Mesenteric fat pad (tissue), 1 donor: ENCODE measurements around the gene TMEM125. TPM values are rescaled to one million over a fixed set of nuclear protein-coding genes. Genes with fewer than 3 reads are reported as not detected.

Source experiments
- DNase-seq: peaks from one replicate; pipeline ENCODE4 v3.0.0-alpha.2; 2020; ENCODE audit warnings: low spot score
- long read RNA-seq: library from polyadenylated mRNA; unstranded; transcript quantifications from one replicate; pipeline ENCODE4 v2.0.0, GENCODE V29; 2020
- total RNA-seq: library from RNA; stranded (reverse); fragmentation: NEBNext Ultra II Directional; extraction: Animal tissue kit (Norgen Biotek cat#: 25700); gene quantifications from one replicate; pipeline ENCODE4 v1.2.1, GENCODE V29; 2021
- donor health status: DM: yes; HTN: yes; CAD: no.

TMEM125 gene
- not detected for total RNA-seq
- long read RNA-seq, partial matches to known transcripts = 1 of 1 reads
- long read RNA-seq, other reads (novel, unspliced or antisense) = 0 of 1 reads

- DNase-seq = peak; percentile 55
Observed at GRCh38 chr1:43269627-43270375, at the start of gene TMEM125. TSS of gene TMEM125 (plus strand) at chr1:43269983. CDS start at chr1:43272723, 2,740 bp downstream.

DNA sequence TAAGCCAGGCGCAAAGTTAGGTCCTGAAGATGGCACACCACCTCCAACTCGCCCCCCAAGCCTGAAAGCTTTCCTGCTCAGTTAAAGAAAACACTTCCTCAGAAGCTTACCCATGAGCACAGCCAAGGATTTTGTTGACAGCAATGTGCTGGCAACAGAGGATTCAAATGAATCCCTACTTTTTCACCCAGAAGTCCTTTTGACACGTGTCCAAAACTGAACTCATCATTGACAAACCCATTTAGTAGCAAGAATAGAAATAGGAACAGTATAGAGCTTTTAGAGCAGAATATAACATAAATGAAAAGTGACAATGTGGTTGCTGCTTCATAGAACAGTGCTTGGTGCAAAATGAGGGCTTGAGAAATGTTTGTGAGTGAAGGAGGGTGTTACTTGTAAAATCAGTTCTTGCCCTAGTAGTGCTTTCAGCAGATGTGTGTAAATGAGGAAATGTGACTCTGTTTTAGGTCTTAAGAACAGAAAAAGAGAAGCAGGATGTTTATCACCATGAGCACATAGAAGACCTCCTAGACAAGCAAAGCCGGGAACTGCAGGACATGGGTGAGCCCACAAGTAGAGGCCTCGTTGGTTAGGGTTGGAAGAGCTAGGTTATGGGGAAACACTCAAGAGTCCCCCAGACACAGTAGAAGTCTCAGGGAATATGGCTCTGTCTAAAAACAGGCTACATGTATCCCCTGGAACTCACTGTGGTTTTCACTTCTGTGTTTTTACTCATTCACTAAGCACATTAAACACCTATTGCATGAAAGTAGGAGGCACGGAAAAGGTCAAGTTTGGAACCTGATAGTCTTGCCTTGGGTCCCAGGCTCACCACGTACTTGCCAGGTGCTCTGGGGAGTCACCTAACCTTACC, 48.6 kb upstream of the TMEM125 start:
- no peak for DNase-seq

GRCh38 chr1:43221797-43222196, 48.0 kb upstream of the TMEM125 start:
- no peak for DNase-seq

DNA sequence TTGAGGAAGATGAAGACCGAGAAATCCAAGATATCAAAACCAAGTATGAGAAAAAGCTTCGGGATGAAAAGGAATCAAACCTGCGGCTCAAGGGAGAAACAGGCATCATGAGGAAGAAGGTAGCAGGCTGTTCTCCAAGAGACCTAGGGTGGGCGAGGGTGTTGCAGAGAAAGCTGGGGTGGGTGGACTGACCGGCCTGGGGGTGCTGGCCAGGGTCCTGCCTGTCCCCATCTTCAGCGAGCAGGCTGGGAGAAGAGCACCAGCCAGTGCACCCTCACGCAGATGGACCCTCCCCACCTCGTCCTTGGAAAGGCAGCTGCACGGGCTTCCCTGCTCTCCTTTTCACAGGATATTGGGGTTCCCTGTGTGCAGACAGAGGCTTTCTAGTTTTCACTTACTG, 46.9 kb upstream of the TMEM125 start:
- DNase-seq = no peak

DNA sequence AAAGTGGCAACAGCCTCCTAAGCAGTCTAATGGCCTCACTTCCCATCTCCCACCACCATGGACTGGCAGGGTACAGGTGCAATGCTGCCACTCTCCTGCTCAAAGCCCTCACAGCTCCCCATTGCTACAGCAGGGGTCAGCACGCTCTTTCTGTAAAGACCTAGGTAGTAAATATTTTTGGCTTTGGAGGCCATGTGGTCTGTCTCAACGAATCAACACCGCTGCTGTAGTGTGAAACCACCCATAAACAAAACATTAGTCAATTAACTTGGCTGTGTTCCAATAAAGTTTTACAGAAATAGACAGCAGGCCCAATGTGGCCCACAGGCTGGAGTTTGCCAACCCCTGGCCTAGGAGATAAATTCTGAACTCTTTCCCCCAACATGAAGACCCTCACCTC, 44.6 kb upstream of the TMEM125 start:
- DNase-seq = no peak

DNA sequence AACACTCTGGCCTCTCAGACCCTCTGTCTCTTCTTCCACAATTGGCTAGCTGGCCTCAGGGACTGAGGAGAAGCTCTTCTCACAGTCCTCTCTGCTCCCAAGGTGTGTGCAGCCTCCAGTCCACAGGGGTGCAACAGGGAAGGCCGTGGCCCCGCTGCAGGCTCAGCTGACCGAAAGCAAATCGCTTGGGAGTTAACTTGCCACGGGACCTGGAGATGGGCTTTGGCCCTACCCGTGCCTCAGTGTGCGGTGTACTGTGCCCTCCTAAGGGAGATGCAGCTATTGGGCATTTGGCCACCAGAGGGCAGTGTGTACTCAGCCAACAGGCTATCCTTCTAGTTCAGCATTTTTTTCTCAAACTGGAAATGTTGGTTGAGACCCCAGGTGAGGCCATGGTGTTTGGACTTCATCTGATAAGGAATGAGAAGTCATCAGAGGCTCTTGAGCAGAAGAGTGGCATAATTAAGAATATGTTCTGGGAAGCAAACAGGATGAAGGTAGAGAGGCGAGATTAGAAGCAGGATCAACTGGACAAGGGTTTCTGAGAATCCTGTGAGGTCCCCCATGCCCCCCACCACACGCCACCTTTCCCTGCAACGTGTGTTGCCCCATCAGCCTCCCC, 42.5 kb upstream of the TMEM125 start:
- no peak for DNase-seq

DNA sequence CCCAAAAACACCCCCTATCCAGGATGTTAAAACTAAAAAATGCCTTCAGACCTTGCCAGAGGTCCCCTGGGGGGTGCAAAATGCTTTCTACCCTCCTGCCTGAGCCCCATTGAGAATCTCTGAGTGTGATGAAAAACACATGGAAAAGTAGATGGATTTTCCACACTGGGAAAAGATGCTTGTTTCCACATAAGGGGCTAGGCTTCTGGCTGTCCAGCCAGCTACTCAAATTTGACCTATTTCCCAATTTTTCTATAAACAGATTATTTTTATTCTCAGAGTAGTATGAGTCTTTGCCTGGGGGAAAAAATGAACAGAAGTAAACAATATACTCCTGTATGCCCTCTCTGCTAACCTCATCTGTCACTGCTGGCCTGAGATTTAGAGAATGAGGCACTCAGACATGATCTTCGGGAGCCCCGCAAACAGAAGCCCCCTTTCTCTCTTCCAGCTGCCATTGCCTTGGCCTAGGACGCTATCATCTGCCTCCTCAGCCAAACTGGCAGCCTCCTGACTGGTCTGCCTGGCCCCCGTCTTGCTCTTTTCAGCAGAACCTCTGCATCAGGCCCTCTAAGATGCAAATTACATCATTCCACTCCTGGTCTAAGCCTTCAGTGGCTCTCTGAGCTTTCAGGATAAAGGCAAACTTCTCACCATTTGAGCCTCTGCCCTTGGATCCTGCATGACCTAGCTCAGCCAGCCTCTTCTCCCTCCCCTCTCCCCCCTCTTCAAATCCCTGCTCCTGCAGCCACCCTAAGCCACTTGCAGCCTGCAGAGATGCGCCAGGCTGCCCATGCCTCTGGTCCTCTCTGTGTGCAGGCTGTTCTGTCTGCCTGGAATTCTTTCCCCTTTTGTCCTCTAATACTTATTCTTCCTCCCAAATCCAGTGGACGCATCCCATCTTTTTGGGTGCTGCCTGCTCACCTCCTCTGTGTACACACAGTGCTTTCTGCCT, 39.7 kb upstream of the TMEM125 start:
- DNase-seq = no peak

- peak; percentile 45 for DNase-seq
Observed at GRCh38 chr1:43232074-43232473, 37.7 kb upstream of the TMEM125 start.

- no peak for DNase-seq
Observed at GRCh38 chr1:43232482-43232881, 37.3 kb upstream of the TMEM125 start.

- peak; percentile 49 for DNase-seq
Observed at GRCh38 chr1:43233631-43234030, 36.2 kb upstream of the TMEM125 start.

GRCh38 chr1:43234267-43234666, 35.5 kb upstream of the TMEM125 start:
- no peak for DNase-seq

- no peak for DNase-seq
Observed at GRCh38 chr1:43235040-43235439, 34.7 kb upstream of the TMEM125 start.

GRCh38 chr1:43235451-43236121, 34.2 kb upstream of the TMEM125 start:
- peak; percentile 68 for DNase-seq

DNA sequence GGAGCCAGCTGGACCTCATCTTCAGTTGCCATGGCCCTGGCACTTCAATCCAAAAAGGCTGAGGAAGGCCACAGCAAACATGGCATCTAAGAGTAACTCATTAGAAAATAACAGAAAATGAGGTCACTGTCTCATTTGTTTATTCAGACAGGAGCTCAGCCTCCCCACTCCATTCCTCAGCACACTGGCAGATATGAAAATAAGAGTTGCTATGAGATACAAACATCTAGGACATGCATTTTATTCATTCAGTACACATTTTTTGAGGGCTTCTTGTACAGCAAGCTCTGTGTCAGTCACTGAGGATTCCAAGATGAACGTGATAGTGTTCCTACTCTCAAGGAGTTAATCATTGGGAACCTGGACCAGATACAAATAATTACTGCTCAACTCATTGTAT, 32.7 kb upstream of the TMEM125 start:
- DNase-seq = no peak

GRCh38 chr1:43238085-43238484, 31.7 kb upstream of the TMEM125 start:
- DNase-seq = peak; percentile 57

GRCh38 chr1:43238991-43239469, 30.8 kb upstream of the TMEM125 start:
- peak; percentile 67 for DNase-seq

GRCh38 chr1:43239484-43239883, 30.3 kb upstream of the TMEM125 start:
- DNase-seq = peak; percentile 33

GRCh38 chr1:43241413-43241836, 28.4 kb upstream of the TMEM125 start:
- peak; percentile 41 for DNase-seq

DNA sequence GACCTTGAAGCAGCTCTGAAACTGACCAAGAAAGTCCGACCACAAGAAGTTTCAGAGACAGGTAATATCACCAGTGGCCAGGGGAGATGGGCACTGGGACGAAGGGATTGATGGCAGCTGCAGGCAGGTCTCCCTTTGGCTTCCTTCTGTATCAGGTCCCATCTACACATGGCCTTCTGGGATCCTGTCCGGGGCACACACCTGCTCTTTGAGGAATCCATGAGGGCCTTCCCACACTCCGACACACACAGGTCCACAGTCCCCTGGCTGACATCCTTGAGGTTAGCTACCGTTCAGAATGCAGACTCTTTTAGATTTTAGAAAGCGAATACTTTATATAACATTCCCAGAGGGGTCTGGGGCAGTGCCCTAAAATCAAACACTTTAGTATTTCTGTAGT, 26.5 kb upstream of the TMEM125 start:
- peak; percentile 28 for DNase-seq
